HL-60 (cell line): ENCODE data around the gene UNC45A.
"Not testable (repeated sequence)": the region's sequence is repeated elsewhere in the genome, so short reads cannot be mapped to it uniquely, and the experiment has no call there.

Experiments
- GABPA ChIP-seq: IDR thresholded peaks from 2 replicates; pipeline ENCODE4 v1.6.1; 2012; ENCODE audit warnings: low read depth
- POLR2AphosphoS5 ChIP-seq: IDR thresholded peaks from 2 replicates; pipeline ENCODE4 v1.6.1; 2012; ENCODE audit warnings: low read depth
- SPI1 ChIP-seq: IDR thresholded peaks from 2 replicates; pipeline ENCODE4 v1.6.1; 2012; ENCODE audit warnings: low read depth, mild to moderate bottlenecking, borderline replicate concordance
- TF ChIP-seq, protein P1 (sequence below): IDR thresholded peaks from one replicate; pipeline ENCODE4 v1.5.1; 2011; ENCODE audit warnings: low read length, control low read depth, inconsistent platforms; ENCODE audit not compliant: insufficient read depth
- TF ChIP-seq, protein P2 (sequence below): IDR thresholded peaks from 2 replicates; pipeline ENCODE4 v1.6.1; 2012; ENCODE audit warnings: low read depth; ENCODE audit not compliant: insufficient replicate concordance

DNA sequence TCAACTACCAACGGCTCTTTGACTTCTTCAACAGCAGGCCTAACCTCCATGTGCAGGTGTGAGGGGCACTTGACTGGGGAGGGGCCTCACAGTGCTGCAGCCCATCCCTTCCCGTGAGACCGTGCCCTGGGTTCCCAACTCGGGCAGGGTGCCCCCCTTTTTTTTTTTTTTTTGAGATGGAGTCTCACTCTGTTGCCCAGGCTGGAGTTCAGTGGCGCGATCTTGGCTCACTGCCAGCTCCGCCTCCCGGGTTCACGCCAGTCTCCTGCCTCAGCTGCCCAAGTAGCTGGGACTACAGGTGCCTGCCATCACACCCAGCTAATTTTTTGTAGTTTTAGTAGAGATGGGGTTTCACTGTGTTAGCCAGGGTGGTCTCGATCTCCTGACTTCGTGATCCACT lies 25.6 kb upstream of the UNC45A start:
- TF ChIP-seq, protein P1, sequence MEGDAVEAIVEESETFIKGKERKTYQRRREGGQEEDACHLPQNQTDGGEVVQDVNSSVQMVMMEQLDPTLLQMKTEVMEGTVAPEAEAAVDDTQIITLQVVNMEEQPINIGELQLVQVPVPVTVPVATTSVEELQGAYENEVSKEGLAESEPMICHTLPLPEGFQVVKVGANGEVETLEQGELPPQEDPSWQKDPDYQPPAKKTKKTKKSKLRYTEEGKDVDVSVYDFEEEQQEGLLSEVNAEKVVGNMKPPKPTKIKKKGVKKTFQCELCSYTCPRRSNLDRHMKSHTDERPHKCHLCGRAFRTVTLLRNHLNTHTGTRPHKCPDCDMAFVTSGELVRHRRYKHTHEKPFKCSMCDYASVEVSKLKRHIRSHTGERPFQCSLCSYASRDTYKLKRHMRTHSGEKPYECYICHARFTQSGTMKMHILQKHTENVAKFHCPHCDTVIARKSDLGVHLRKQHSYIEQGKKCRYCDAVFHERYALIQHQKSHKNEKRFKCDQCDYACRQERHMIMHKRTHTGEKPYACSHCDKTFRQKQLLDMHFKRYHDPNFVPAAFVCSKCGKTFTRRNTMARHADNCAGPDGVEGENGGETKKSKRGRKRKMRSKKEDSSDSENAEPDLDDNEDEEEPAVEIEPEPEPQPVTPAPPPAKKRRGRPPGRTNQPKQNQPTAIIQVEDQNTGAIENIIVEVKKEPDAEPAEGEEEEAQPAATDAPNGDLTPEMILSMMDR: not testable (repeated sequence)
- TF ChIP-seq SPI1, POLR2AphosphoS5, GABPA: not testable (repeated sequence)
- TF ChIP-seq, protein P2, sequence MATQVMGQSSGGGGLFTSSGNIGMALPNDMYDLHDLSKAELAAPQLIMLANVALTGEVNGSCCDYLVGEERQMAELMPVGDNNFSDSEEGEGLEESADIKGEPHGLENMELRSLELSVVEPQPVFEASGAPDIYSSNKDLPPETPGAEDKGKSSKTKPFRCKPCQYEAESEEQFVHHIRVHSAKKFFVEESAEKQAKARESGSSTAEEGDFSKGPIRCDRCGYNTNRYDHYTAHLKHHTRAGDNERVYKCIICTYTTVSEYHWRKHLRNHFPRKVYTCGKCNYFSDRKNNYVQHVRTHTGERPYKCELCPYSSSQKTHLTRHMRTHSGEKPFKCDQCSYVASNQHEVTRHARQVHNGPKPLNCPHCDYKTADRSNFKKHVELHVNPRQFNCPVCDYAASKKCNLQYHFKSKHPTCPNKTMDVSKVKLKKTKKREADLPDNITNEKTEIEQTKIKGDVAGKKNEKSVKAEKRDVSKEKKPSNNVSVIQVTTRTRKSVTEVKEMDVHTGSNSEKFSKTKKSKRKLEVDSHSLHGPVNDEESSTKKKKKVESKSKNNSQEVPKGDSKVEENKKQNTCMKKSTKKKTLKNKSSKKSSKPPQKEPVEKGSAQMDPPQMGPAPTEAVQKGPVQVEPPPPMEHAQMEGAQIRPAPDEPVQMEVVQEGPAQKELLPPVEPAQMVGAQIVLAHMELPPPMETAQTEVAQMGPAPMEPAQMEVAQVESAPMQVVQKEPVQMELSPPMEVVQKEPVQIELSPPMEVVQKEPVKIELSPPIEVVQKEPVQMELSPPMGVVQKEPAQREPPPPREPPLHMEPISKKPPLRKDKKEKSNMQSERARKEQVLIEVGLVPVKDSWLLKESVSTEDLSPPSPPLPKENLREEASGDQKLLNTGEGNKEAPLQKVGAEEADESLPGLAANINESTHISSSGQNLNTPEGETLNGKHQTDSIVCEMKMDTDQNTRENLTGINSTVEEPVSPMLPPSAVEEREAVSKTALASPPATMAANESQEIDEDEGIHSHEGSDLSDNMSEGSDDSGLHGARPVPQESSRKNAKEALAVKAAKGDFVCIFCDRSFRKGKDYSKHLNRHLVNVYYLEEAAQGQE: not testable (repeated sequence)
